ENCODE measurements around the gene KRT33B. TPM values are rescaled to one million over a fixed set of nuclear protein-coding genes. Genes with fewer than 3 reads are reported as not detected.

KRT33B gene
- total RNA-seq, 4 donors from 2014 or later = not detected

GRCh38 chr17:41328207-41328606, 41.4 kb downstream of the KRT33B start:
- H3K27ac ChIP-seq = no peak overlapping the region
- no peaks in the 10 kb centered on the region for H3K4me1 ChIP-seq
- H3K36me3 ChIP-seq = no peaks in the 10 kb centered on the region
- H3K4me3 ChIP-seq (replicated peaks in 1 of 3) = no peak overlapping the region
- H3K27me3 ChIP-seq = no peaks in the 10 kb centered on the region
- DNase-seq = no peak
- WGBS, 2 donors = 91 to 98% methylated on average over 5 to 6 of the region's 7 CpGs
- no peaks in the 10 kb centered on the region for H3K9me3 ChIP-seq
- no peak for TF ChIP-seq CTCF (IDR thresholded peaks at IDR 0.05)
- TF ChIP-seq POLR2A (IDR thresholded peaks at IDR 0.05) = no peak
- intact Hi-C loops (cut with DNase I) = no loop called here

GRCh38 chr17:41327411-41328120, 42.0 kb downstream of the KRT33B start:
- H3K27me3 ChIP-seq = no peaks in the 10 kb centered on the region
- H3K27ac ChIP-seq = no peak overlapping the region
- intact Hi-C loops (cut with DNase I) = no loop called here
- 77 to 80% methylated on average over 6 to 7 of the region's 8 CpGs for WGBS, 2 donors
- no peaks in the 10 kb centered on the region for H3K4me1 ChIP-seq
- TF ChIP-seq CTCF (IDR thresholded peaks at IDR 0.05) = no peak
- TF ChIP-seq POLR2A (IDR thresholded peaks at IDR 0.05) = no peak
- H3K36me3 ChIP-seq = no peaks in the 10 kb centered on the region
- no peaks in the 10 kb centered on the region for H3K9me3 ChIP-seq
- no peak overlapping the region for H3K4me3 ChIP-seq (replicated peaks in 1 of 3)
- no peak for DNase-seq

GRCh38 chr17:41326173-41327145, 43.2 kb downstream of the KRT33B start:
- no peaks in the 10 kb centered on the region for H3K36me3 ChIP-seq
- TF ChIP-seq POLR2A (IDR thresholded peaks at IDR 0.05) (no peak), CTCF (IDR thresholded peaks at IDR 0.05) (no peak)
- H3K27me3 ChIP-seq = no peaks in the 10 kb centered on the region
- no peaks in the 10 kb centered on the region for H3K4me1 ChIP-seq
- H3K4me3 ChIP-seq (replicated peaks in 1 of 3) = no peak overlapping the region
- 89 to 94% methylated on average over 14 to 16 of the region's 18 CpGs for WGBS, 2 donors
- H3K9me3 ChIP-seq = no peaks in the 10 kb centered on the region
- DNase-seq = no peak
- no peak overlapping the region for H3K27ac ChIP-seq
- intact Hi-C loops (cut with DNase I) = no loop called here

- intact Hi-C loops (cut with DNase I) = no loop called here
- WGBS, 2 donors = 86% methylated on average over 4 of the region's 6 CpGs; no CpG with 5 or more reads in 1 of the 2 donors
- Histone ChIP-seq H3K36me3 (no peaks in the 10 kb centered on the region), H3K27ac (no peak overlapping the region), H3K4me3 (replicated peaks in 1 of 3) (no peak overlapping the region), H3K9me3 (no peaks in the 10 kb centered on the region), H3K27me3 (no peaks in the 10 kb centered on the region), H3K4me1 (no peaks in the 10 kb centered on the region)
- DNase-seq = no peak
- TF ChIP-seq CTCF (IDR thresholded peaks at IDR 0.05) (no peak), POLR2A (IDR thresholded peaks at IDR 0.05) (no peak)
Observed at GRCh38 chr17:41325611-41326010, 44.0 kb downstream of the KRT33B start.

- Histone ChIP-seq H3K27me3 (no peaks in the 10 kb centered on the region), H3K4me3 (replicated peaks in 1 of 3) (no peak overlapping the region), H3K9me3 (no peaks in the 10 kb centered on the region), H3K4me1 (no peaks in the 10 kb centered on the region), H3K27ac (no peak overlapping the region), H3K36me3 (no peaks in the 10 kb centered on the region)
- WGBS, 2 donors = 75 to 88% methylated on average over 7 to 10 of the region's 10 CpGs
- DNase-seq = no peak
- TF ChIP-seq POLR2A (IDR thresholded peaks at IDR 0.05) = no peak
- TF ChIP-seq CTCF (IDR thresholded peaks at IDR 0.05) = no peak
- intact Hi-C loops (cut with DNase I) = no loop called here
Observed at GRCh38 chr17:41325126-41325525, 44.5 kb downstream of the KRT33B start.

Measured in thyroid gland (tissue), 4 donors.